ENCODE results near the gene OGDHL. TPM values are rescaled to one million over a fixed set of nuclear protein-coding genes. Genes with fewer than 3 reads are reported as not detected.
"Not testable (repeated sequence)": the region's sequence is repeated elsewhere in the genome, so short reads cannot be mapped to it uniquely, and the experiment has no call there.

OGDHL gene
- 0.66 TPM for polyA plus RNA-seq (ENCODE audit: insufficient read length)

DNA sequence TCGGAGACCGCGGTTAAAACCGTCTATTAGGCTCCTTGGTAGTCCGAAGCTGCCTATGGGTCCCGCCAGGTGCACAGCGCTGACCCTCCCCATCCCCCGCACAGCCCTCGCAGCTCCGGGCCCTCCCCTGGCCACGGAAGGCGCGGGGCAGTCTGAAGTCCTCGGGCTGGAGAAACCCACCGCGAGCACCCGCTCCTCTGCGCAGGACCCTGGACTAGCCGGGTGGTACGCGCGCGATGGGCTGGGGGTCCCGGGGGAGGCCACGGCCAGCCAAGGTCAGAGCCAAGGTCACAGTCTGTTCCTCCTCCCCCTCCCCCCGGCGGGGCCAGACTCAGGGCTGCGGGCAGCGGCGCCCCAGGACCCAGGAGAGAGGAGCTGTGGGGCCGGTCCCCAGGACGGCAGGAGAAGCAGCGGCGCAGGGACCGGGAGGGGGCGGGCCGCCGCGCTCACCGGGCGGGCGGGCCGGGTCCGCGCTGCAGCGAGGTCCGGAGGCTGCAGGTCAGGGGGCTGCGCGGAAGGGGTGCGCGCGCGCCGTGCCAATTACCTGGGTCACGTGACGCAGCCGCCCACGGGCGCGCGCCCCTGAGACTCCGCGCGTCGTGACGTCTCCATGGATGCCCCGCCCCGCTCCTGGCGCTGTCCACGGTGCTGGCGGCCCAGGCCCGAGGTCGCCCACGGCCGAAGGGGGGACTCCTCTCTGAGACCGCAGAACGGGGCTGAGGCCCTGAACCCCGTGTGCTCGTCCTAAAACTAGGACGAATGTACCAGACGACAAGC, at the start of gene OGDHL:
TSS of gene OGDHL (minus strand) at position 535 of the 777 bp plus-strand sequence. CDS start 3,731 bp downstream, outside the sequence.
- no peak for DNase-seq (ENCODE audit: low read depth)

DNA sequence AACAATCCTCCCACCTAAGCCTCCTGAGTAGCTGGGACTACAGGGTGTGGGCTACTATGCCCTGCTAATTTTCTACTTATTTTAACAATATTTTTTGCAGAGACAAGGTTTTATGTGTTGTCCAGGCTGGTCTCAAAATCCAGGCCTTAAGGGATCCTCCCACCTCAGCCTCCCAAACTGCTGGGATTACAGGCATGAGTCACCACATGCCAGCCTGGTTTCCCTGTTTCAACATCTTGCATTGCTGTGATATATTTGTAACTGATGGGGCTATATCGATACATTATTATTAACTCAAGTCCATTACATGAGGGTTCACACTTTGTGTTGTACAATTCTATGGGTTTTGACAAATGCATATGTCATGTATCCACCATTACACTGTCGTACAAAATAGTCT, 41.9 kb upstream of the OGDHL start:
- DNase-seq (ENCODE audit: low read depth), result no peak

DNA sequence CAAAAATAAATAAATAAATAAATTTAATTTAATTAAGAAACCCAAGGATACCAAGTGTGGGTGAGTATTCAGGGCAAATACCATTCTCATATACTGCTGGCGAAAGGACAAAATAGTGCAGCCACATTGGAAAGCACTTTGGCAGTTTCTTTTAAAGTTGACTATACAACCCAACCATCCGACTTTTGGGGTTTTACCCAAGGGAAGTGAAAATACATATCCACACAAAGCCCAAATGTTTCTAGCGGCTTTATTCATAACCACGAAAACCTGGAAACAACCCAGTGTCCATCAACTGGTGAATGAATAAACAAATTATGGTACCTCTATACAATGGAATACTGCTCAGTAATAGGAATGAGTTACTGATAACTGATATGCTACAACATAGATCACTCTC, 36.2 kb upstream of the OGDHL start:
- no peak for DNase-seq (ENCODE audit: low read depth)

DNA sequence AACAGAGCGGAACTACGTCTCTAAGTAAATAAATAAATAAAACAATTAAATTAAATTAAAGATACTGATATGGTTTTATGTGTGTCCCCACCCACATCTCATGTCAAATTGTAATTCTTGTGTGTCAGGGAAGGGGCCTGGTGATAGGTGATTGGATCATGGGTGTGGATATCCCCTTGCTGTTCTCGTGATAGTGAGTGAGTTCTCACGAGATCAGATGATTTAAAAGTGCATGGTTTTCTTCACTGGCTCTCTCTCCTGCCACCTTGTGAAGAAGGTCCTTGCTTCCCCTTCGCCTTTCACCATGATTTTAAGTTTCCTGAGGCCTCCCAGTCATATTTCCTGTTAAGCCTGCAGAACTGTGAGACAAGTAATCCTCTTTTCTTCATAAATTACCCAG, 29.0 kb upstream of the OGDHL start:
- no peak for DNase-seq (ENCODE audit: low read depth)

DNA sequence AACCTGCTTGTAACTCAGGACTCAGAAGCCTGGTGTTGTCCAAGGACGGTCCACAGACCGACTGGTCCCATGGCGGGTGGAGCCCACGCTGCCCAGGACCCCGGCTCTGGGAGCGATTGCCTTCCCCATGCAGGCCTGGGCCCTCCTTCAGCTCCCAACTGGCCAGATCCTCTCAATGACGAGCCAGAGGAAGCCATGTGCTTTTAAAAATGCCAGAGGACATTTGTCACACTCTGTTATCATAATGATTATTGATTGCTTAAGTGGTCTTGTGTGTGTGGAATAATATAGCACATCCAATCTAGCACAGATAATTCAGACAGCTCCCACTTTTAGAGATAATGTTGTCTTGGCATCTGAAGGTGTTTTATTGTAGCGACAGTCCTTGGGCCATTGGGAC, 22.6 kb upstream of the OGDHL start:
- no peak for DNase-seq (ENCODE audit: low read depth)

DNA sequence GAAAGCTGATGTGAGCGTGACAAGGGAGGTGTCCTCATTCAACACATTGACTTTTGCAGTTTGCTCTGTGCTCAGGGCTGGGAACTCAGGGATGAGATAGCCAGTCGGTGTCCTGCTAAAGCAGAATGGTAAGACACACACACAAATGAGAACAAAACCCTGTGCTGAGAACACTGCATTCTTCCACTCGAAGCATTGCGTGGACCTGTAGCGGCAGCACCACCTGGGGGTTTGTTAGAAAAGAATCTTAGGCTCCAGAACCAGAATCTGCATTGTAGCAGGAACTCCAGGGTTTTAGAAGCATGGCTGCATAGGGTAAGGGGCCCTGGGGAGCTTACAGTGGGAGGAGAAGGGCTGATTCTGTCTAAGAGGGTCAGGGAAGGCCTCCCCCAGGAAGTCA, 21.5 kb upstream of the OGDHL start:
- no peak for DNase-seq (ENCODE audit: low read depth)

DNA sequence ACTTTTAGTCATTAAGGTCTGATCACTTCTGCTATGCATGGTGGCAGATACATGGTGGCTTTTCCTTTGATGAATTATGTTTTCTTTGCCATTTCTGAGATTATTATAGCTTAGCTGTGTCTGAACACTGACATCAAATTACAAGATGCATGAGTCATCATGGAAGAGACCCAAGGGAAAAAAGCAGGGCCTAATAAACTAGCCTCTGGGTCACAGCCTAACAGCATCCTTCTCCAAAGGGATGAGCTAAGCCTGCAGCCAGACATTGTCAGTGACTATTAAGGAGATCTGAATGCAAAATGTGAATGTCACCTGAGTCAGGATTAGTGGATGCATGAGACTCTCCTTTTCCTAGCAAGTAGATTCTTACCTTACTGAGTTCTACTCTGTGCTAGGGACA, 19.1 kb upstream of the OGDHL start:
- DNase-seq (ENCODE audit: low read depth), result no peak

DNA sequence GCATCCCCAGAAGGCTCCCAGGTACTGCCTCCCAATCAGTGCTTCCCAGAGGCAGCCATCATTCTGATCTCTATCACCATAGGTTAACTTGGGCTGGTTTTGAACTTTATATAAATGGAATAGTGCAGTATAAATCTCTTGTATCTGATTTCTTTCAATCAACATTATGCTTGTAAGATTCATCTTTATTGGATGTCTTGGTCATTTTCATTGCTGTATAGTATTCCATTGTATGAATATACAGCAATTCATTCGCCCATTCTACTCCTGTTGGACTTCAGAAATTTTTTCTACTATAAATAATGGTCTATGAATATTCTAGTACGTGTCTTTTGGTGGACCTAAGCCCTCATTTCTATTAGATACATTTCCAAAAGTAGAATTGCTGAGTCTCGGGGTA, 16.1 kb upstream of the OGDHL start:
- DNase-seq (ENCODE audit: low read depth), result no peak

DNA sequence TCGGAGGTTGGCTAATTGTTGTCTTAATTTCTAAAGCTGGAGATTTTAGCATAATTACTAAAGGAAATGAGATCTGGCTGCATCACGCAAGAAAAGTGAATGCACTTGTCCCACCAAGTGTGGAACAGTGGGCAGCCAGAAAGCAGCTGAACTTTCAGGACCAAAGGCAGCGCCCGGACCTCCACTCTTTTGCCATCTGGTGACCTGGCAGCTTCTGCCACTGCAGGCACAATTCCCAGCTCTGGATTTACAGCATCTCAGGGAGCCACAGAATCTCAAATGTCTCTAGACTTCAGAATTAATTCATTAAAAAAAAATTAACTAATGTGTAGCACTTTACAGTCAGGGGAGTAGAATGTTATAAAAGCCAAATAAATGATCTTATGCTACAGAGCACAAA, 14.7 kb upstream of the OGDHL start:
- no peak for DNase-seq (ENCODE audit: low read depth)

DNA sequence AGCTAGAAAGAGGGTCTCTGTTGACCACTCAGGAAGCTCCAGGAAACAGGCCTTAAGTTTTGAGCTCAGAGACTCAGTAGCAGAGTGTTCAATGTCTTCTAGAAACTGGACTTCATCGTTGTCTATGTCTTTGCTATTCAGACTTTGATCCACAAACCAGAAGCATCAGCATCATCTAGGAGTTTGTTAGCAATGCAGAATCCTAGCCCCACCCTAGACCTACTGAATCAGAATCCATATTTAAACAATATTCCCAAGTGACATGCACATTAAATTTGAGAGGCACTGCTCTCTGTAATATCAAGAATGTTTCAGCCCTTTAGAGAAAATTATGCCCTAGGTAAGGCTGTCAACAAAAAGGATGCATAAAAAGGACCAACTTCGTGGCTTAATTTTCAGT, 12.9 kb upstream of the OGDHL start:
- no peak for DNase-seq (ENCODE audit: low read depth)

DNA sequence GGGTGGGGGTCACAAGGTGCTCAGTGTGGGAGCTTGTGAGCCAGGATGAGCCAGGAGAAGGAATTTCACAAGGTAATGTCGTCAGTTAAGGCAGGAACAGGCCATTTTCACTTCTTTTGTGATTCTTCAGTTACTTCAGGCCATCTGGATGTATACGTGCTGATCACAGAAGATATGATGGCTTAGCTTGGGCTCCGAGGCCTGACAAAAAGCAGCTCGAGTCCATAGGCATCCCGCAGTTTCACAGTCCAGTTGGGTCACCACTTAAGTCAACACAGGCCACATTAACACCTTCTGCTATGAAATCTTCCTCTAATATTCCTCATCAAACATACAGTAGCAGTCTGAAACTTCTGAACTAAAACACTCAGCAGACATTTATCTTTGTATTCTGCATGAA, 10.8 kb upstream of the OGDHL start:
- not testable (repeated sequence) for DNase-seq (ENCODE audit: low read depth)

DNA sequence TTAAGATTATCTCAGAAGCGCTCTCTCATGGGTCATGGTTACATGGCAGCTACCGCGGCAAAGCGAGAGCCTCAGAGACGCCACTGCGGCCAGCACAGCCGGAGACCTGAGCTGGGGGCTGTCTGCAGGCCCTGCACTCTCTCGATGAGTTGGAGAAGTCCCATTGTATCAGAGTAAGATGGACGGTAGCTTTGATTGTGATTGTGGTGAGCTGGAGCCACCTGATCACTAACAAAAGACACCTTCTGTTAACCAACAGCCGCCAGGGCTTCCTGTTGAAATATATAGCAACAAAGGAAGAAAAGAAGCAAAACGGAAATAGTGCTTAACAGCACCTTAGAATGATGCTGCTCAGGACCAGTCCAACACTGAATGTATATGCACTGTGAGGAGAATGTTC, 8.9 kb upstream of the OGDHL start:
- not testable (repeated sequence) for DNase-seq (ENCODE audit: low read depth)

DNA sequence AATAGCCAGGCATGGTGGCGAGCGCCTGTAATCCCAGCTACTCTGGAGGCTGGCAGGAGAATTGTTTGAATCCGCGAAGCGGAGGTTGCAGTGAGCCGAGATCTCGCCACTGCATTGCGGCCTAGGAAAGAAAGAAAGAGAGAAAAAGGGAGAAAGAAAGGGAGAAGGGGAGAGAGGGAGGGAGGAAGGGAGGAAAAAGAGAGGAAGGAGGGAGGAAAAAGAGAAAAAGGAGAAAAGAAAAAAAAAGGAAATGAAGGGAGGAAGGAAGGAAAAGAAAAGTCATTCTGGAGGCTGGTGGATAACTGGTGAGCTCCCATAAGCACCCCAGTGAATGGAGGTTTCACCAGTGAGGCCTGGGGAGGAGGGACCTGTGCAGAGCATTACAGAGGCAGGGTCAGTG, 7.6 kb upstream of the OGDHL start:
- DNase-seq (ENCODE audit: low read depth), result no peak

DNA sequence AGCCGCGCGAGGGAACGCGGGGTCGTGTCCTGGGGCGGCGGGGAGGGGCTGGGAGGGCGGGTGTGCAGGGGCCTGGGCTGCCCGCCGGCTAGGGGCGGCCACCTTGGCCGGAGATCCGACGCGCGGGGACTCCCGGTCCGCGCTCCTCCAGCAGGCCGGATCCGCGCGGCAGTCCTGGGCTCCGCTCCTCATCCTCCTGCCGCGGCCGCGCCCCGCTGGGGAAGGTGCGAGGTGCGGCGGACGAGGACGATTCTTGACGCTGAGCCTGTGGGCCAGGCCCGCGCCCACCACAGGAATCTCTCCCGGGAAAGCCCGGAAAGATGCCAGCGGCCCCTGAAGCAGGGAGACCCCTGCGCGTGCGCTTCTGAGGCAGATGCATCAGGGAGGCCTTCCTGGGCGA, 6.6 kb upstream of the OGDHL start:
- no peak for DNase-seq (ENCODE audit: low read depth)

DNA sequence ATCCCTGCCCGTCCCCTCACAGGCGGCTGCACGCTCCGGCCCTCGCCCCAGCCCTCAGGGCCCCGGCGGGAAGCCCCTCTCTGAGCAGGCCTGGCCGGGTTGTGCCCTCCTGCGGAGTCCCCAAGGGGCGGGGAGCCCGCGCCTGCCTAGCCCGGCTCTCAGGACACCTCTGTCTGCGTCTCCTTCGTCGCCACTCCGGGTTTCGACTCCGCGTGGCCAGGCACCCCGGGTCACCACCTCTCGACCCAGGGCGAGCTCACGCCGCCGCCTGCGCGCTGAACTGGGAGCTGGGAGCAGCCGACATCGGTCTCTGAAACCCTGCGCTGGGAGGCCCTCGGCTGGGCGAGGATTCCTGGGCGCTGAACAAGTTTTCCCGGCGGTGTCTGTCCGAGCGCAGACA, 6.2 kb upstream of the OGDHL start:
- no peak for DNase-seq (ENCODE audit: low read depth)

DNA sequence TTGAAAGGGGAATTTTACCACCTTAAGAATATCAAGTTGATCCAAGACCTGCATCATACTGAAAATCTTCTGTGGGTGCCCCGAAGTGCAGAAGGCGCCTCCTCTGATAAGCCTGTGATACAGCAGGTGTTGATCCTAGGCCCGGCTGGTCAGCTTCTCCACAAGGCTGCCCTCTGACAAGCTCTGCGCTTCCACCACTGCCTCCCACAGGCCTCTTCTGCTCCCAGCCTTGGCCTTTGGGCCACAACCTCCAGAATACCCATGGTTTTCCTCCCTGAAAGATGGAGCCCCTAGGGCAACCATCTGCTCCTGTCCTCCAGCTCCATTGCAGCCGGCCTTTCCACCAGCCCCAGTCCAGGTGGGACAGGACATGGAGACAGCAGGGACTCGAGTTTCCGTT, 5.6 kb upstream of the OGDHL start:
- no peak for DNase-seq (ENCODE audit: low read depth)

DNA sequence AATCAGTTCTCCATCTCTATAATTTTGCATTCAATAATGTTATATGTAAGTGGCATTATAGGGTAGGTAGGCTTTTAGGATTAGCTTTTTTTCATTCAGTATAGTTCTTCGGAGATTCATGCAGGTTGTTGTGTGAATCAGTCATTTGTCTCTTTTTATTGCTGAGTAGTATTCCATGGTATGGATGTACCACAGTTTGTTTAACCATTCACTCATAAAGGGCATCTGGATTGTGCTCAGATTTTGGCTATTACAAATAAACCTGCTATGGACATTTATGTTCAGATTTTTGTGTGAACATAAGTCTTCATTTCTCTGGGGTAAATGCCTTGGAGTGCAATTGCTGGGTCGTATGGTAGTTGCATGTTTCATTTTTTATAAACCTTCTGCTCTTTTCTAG, 4.4 kb upstream of the OGDHL start:
- DNase-seq (ENCODE audit: low read depth), result no peak

DNA sequence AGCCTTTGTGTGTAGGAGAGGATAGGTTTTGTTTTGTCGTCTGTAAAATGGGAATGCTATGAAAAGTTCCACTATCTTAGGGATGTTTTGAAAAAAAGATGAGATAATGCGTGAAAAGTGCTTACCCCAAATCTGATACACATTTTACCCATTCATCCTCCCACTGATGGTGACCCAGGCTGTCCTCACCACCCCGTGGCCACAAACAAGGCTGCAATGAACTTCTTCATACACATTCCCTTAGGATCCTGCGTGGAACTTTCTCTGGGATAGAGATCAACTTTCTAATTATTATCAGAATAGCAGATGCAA, 399 bp upstream of the OGDHL start:
- no peak for DNase-seq (ENCODE audit: low read depth)

DNA sequence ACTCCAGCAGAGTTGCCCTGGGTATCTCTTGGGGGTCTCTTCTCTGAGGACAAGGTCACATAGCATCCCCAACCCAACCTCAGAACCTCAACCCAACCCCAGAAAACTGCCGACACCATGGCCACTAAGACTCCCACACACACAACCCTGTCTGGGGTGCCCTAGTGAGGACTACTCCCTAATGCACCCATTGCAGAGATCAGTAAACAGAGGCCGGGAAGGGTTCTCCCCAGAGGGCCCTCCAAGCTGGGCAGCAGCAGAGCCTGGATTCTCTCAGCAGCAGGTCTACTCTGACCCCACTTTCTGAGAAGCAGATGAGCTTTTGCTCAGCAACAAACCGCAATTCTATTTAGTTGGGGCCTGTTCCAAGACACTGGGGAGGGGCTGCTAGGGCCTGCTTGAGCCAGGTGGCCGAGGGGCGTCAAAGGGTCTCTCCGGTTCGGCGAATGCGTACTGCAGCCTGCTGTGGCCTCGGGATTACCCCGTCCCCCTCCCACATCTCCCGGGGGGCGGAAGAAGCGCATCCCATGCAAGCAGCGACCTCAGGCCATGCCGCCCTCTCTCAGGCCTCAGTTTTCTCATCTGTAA, 828 bp downstream of the OGDHL start:
- DNase-seq (ENCODE audit: low read depth), result no peak

DNA sequence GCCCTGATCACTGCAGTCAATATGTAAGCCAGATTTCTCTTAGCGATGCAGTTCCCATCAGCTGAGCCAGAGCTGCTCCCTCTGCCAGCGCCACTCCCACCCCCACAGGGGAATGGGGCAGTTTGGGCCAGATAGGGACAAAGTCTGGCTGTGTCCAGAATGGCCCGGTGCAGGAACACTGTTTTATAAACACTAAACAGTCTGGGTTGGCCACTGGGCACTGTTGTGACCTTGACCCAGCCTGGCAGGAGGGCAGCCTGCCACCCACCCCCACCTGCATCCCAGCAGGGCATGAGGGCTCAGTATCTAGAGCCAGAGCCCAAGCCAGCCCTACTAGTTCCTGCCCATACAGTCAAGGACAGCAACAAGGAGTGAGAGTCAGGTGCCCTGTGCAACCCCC, 1.3 kb downstream of the OGDHL start:
- no peak for DNase-seq (ENCODE audit: low read depth)

DNA sequence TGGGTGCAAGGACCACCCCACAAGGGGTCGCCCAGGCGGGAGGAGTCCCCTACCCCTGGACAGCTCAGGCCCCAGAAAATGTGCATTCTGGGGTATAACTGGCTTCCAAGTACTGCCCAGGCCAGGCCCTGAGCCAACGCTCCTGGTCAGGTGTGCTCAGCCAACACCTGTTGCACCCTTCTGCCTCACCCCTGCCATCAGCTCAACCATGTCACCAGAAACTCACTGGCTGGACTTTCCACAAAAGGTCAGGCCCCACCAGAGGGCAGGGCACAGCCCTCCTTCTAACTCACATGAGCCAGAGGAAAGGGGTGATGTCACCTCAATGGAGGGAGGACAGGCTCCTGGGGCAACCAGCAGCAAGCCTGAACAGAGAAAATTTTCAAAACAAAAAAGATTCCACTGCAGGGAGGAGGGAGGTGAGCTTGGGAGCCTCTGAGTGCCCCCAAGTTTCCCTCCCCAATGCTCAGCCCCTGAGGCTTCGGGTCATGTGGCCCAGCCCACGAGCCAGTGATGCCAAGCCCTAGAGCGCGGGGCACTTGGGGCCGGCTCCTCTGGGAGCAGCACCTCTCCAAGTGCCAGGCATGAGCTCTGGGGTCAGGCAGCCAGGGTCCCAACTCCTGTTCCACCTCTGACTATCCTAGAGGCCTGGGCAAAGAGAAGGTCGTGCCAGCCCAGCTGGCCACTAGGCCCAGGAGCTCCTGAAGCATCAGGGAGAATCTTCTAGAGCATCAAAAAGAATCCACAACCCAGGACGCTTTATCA, 2.2 kb downstream of the OGDHL start:
- DNase-seq (ENCODE audit: low read depth), result no peak

DNA sequence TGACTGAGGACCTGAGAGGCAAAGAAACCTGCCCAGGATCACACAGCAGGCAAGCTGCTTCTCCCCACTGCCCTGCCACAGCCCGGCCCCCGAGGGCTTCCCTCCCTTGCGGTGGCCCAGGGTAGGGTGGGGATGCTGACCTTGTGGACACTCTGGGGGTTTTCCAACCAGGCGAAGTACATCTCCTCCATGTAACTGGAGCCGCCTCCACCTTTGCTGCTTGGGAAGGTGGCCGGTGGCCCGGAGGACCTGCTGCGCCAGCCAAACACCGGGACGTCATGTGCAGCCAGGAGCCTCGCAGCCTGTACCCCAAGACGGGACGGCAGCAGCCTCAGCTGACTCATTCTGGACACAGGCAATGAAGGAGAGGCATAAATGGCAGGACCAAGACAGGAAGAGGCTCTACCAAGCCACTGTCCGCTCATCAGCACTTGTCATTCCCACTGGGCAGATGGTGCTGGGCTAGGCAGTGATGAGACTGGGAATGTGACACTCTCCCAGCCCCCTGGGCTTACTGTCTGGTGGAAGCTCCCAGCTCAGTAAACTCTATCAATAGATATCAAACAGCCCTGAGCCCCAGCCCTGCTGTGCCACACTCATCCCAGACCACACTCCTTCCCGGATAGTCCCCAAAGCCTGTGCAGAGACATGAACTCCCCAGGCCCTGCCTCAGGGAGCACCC, 3.7 kb downstream of the OGDHL start:
- DNase-seq (ENCODE audit: low read depth), result no peak

DNA sequence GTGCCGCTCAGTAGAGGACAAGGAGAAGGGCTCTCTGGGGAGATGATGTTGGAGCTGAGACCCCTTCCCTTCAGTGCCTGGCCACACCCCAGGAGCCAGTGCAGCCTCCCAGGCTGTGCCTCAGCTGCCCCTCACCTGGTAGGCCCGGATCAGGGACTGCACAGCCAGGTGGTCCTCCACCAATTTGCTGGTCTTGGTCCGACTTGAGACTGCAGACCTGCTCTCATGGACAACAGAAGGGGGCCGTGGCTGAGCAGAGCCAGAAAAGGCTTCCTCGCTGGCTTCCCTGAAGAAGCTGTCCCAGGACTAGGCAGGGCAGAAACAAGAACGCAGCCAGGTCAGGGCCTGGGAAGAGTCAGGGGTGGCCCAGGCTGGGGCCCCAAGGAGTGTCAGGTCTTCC, 5.5 kb downstream of the OGDHL start:
- no peak for DNase-seq (ENCODE audit: low read depth)
